H1 (cell line): ENCODE data around the gene HOMER2. TPM values are rescaled to one million over a fixed set of nuclear protein-coding genes. Genes with fewer than 3 reads are reported as not detected.

Experiments used
- CTCF ChIA-PET: fragments of 300-600 bp; sonication (Branson Sonifier 250); formaldehyde crosslinking; loops from one replicate; lab custom pipeline; 2021; ENCODE audit not compliant: partially characterized antibody; lab: Charles Lee
- POLR2A ChIA-PET: fragments of 300-600 bp; sonication (Branson Sonifier 250); formaldehyde crosslinking; loops from one replicate; lab custom pipeline; 2021; ENCODE audit warnings: inconsistent platforms; ENCODE audit not compliant: partially characterized antibody; lab: Charles Lee
- DNase-seq, 2 experiments: peaks; one replicate each; pipeline versions ENCODE4 v3.0.0 to v3.0.0-alpha.2; 2010 to 2022; ENCODE audit warnings: low spot score in 2 of 2, low read depth in 1 of 2, mixed read lengths in 1 of 2
- FAIRE-seq: peaks from 2 replicates; lab custom pipeline; 2011; peaks lifted over from hg19 to GRCh38; lab: Jason Lieb, UNC
- H2AFZ ChIP-seq: 2 replicates; pipeline ENCODE4 v1.8.1; 2012; ENCODE audit warnings: low read length, inconsistent platforms
- H2AK5ac ChIP-seq: 2 replicates; pipeline ENCODE4 v1.6.1; 2013; ENCODE audit warnings: low read depth, low read length
- H2BK120ac ChIP-seq: replicated peaks from 2 replicates; pipeline ENCODE3; 2013; ENCODE audit warnings: low read depth, low read length, inconsistent platforms
- H2BK12ac ChIP-seq: 2 replicates; pipeline ENCODE4 v1.6.1; 2013; ENCODE audit warnings: low read depth, low read length
- H2BK15ac ChIP-seq: 2 replicates; pipeline ENCODE4 v1.6.1; 2013; ENCODE audit warnings: low read length
- H2BK20ac ChIP-seq: 2 replicates; pipeline ENCODE4 v1.6.1; 2013; ENCODE audit warnings: low read length
- H2BK5ac ChIP-seq: 2 replicates; pipeline ENCODE4 v1.6.1; 2013; ENCODE audit warnings: low read depth, low read length
- H3K14ac ChIP-seq: 2 replicates; pipeline ENCODE4 v1.6.1; 2013; ENCODE audit warnings: inconsistent platforms; ENCODE audit not compliant: insufficient read length
- H3K18ac ChIP-seq: 2 replicates; pipeline ENCODE4 v1.6.1; 2013; ENCODE audit warnings: low read length; ENCODE audit errors: extremely low read depth
- H3K23ac ChIP-seq: 2 replicates; pipeline ENCODE4 v1.6.1; 2013; ENCODE audit warnings: inconsistent platforms; ENCODE audit not compliant: insufficient read length
- H3K23me2 ChIP-seq: 2 replicates; pipeline ENCODE4 v1.6.1; 2013; ENCODE audit warnings: low read depth, low read length
- H3K27ac ChIP-seq: 2 replicates; pipeline ENCODE4 v1.6.1; 2011; ENCODE audit warnings: low read depth, low read length, inconsistent platforms
- H3K27me3 ChIP-seq, 4 experiments: replicated peaks in 1 of 4; 1 replicate in 1 of 4; 2 replicates in 3 of 4; pipeline versions ENCODE4 v1.6.1 to v1.8.1; 2011 to 2013; ENCODE audit warnings: low read length in 3 of 4, mild to moderate bottlenecking in 3 of 4, inconsistent platforms in 2 of 4, mixed read lengths in 2 of 4, moderate library complexity in 1 of 4; ENCODE audit not compliant: control insufficient read depth in 3 of 4, insufficient read depth in 3 of 4; ENCODE audit errors: extremely low read depth in 1 of 4
- H3K36me3 ChIP-seq, 4 experiments: 2 replicates each; pipeline versions ENCODE4 v1.6.1 to v1.8.1; 2011 to 2013; ENCODE audit warnings: mild to moderate bottlenecking in 4 of 4, low read length in 3 of 4, moderate library complexity in 2 of 4, control low read depth in 1 of 4, inconsistent platforms in 1 of 4; ENCODE audit not compliant: insufficient read depth in 4 of 4, control insufficient read depth in 2 of 4
- H3K4ac ChIP-seq: replicated peaks from 2 replicates; pipeline ENCODE3; 2013; ENCODE audit warnings: low read length, low read depth, mixed read lengths, inconsistent platforms; ENCODE audit not compliant: insufficient read length
- H3K4me1 ChIP-seq, 4 experiments: replicated peaks in 1 of 4; 1 replicate in 1 of 4; 2 replicates in 3 of 4; pipeline versions ENCODE4 v1.6.1 to v1.8.1; 2011 to 2013; ENCODE audit warnings: low read length in 3 of 4, inconsistent platforms in 2 of 4, mixed read lengths in 1 of 4; ENCODE audit not compliant: insufficient read depth in 4 of 4, control insufficient read depth in 3 of 4
- H3K4me2 ChIP-seq, 2 experiments: 2 replicates each; pipeline versions ENCODE4 v1.6.1 to v1.8.1; 2011 to 2013; ENCODE audit warnings: low read depth in 2 of 2, low read length in 2 of 2, control low read depth in 1 of 2, inconsistent platforms in 1 of 2, mild to moderate bottlenecking in 1 of 2; ENCODE audit not compliant: insufficient read depth in 1 of 2
- H3K4me3 ChIP-seq, 4 experiments: fragments of 200-600, 300-600 bp in 1 of 4; sonication (generic), shearing (Covaris generic), sonication (Bioruptor Twin) in 1 of 4; 2 replicates each; pipeline versions ENCODE4 v1.5.1 to v1.8.1; 2011 to 2016; ENCODE audit warnings: low read length in 4 of 4, low read depth in 3 of 4, control low read depth in 2 of 4, inconsistent platforms in 2 of 4, mild to moderate bottlenecking in 2 of 4, mixed read lengths in 1 of 4, moderate library complexity in 1 of 4; ENCODE audit not compliant: insufficient read depth in 2 of 4; ENCODE audit errors: extremely low read depth in 1 of 4
- H3K56ac ChIP-seq: replicated peaks from 2 replicates; pipeline ENCODE3; 2013; ENCODE audit warnings: low read depth, mild to moderate bottlenecking, mixed read lengths, low read length, inconsistent platforms; ENCODE audit not compliant: insufficient read length
- H3K79me1 ChIP-seq: 2 replicates; pipeline ENCODE4 v1.6.1; 2013; ENCODE audit warnings: low read depth, low read length, control low read depth
- H3K79me2 ChIP-seq, 2 experiments: 2 replicates each; pipeline versions ENCODE4 v1.6.1 to v1.8.1; 2012 to 2013; ENCODE audit warnings: low read length in 2 of 2, mild to moderate bottlenecking in 2 of 2, inconsistent platforms in 1 of 2; ENCODE audit not compliant: insufficient read depth in 2 of 2, control insufficient read depth in 1 of 2
- H3K9ac ChIP-seq, 4 experiments: replicated peaks in 1 of 4; 1 replicate in 1 of 4; 2 replicates in 3 of 4; pipeline versions ENCODE4 v1.6.1 to v1.8.1; 2011 to 2013; ENCODE audit warnings: low read depth in 3 of 4, low read length in 3 of 4, control low read depth in 2 of 4, mild to moderate bottlenecking in 2 of 4, moderate library complexity in 2 of 4, inconsistent platforms in 1 of 4; ENCODE audit errors: extremely low read depth in 1 of 4
- H3K9me3 ChIP-seq, 2 experiments: 2 replicates each; pipeline versions ENCODE4 v1.6.1 to v1.8.1; 2012 to 2013; ENCODE audit warnings: mild to moderate bottlenecking in 2 of 2, moderate library complexity in 2 of 2, control low read depth in 1 of 2, inconsistent platforms in 1 of 2, low read depth in 1 of 2, low read length in 1 of 2, mixed read lengths in 1 of 2; ENCODE audit not compliant: insufficient read depth in 2 of 2
- H4K20me1 ChIP-seq, 2 experiments: replicated peaks in 1 of 2; 2 replicates each; pipeline versions ENCODE3 to v1.8.1; 2011 to 2013; ENCODE audit warnings: inconsistent platforms in 2 of 2, low read length in 2 of 2, mild to moderate bottlenecking in 1 of 2; ENCODE audit not compliant: insufficient read depth in 2 of 2, control insufficient read depth in 1 of 2
- H4K5ac ChIP-seq: 2 replicates; pipeline ENCODE4 v1.6.1; 2013; ENCODE audit warnings: low read length, low read depth, mixed read lengths, inconsistent platforms; ENCODE audit not compliant: insufficient read length
- H4K8ac ChIP-seq: 2 replicates; pipeline ENCODE4 v1.8.0; 2013; ENCODE audit warnings: mild to moderate bottlenecking, moderate library complexity, low read length, inconsistent platforms; ENCODE audit not compliant: insufficient read depth; ENCODE audit errors: extremely low read depth
- H4K91ac ChIP-seq: replicated peaks from 2 replicates; pipeline ENCODE3; 2013; ENCODE audit warnings: low read length, mixed read lengths, inconsistent platforms; ENCODE audit not compliant: insufficient read length
- BACH1 ChIP-seq: IDR thresholded peaks from 2 replicates; pipeline ENCODE4 v1.6.1; 2012; ENCODE audit warnings: low read length, improper control_type of control experiment
- CEBPB ChIP-seq: IDR thresholded peaks from 2 replicates; pipeline ENCODE4 v1.6.1; 2012; ENCODE audit warnings: low read depth, low read length
- CHD1 ChIP-seq: IDR thresholded peaks from 2 replicates; pipeline ENCODE4 v1.6.1; 2012; ENCODE audit warnings: low read depth, low read length, improper control_type of control experiment
- CHD2 ChIP-seq: IDR thresholded peaks from 2 replicates; pipeline ENCODE4 v1.6.1; 2012; ENCODE audit warnings: low read length, improper control_type of control experiment
- HDAC6 ChIP-seq: IDR thresholded peaks from one replicate; pipeline ENCODE4 v1.7.1; 2012; ENCODE audit warnings: low read depth, mild to moderate bottlenecking, inconsistent platforms, low read length, moderate library complexity
- JUND ChIP-seq: IDR thresholded peaks from 2 replicates; pipeline ENCODE4 v1.6.1; 2011; ENCODE audit warnings: mild to moderate bottlenecking, improper control_type of control experiment, low read length
- PHF8 ChIP-seq: fragments of 200-600 bp; sonication (generic); conservative IDR thresholded peaks from 2 replicates; pipeline ENCODE4 v1.7.1; 2012; ENCODE audit warnings: low read depth, mild to moderate bottlenecking, inconsistent platforms, low read length, moderate library complexity
- POLR2A ChIP-seq, 2 experiments: IDR thresholded peaks; 1 replicate in 1 of 2; 2 replicates in 1 of 2; pipeline ENCODE4 v1.6.1; 2011; ENCODE audit warnings: low read depth in 2 of 2, low read length in 2 of 2, mild to moderate bottlenecking in 2 of 2; ENCODE audit errors: control extremely low read depth in 1 of 2
- SP4 ChIP-seq: IDR thresholded peaks from 2 replicates; pipeline ENCODE4 v1.6.1; 2012; ENCODE audit warnings: low read length, inconsistent platforms
- TAF7 ChIP-seq: optimal IDR thresholded peaks from 2 replicates; pipeline ENCODE3; 2011; ENCODE audit warnings: low read depth, mild to moderate bottlenecking, inconsistent platforms, low read length, moderate library complexity, borderline replicate concordance
- ZNF274 ChIP-seq: IDR thresholded peaks from 2 replicates; pipeline ENCODE4 v1.7.0; 2012; ENCODE audit warnings: low read length, borderline replicate concordance; ENCODE audit errors: extremely low read depth
- WGBS, 2 experiments: shearing (Covaris generic) in 1 of 2; methylation state at CpG; one replicate each; pipeline versions ENCODE4 v1.1.6 to v1.1.7; 2013 to 2015; ENCODE audit warnings: low lambda C conversion rate in 2 of 2, mixed read lengths in 2 of 2, inconsistent platforms in 1 of 2, low coverage in 1 of 2, missing lambda C conversion rate in 1 of 2; ENCODE audit not compliant: insufficient replicate concordance in 2 of 2, insufficient coverage in 1 of 2, insufficient read length in 1 of 2; ENCODE audit errors: extremely low coverage in 1 of 2, missing lambda C conversion rate in 1 of 2; 5-methylcytosine and 5-hydroxymethylcytosine counted together
- polyA plus RNA-seq, 7 experiments: library from polyadenylated mRNA; depleted of rRNA in 3 of 7; stranded (reverse) in 5 of 7; unstranded in 2 of 7; fragments of >200 nt in 5 of 7; fragments of 200-250 nt in 2 of 7; gene quantifications; 1 replicate in 5 of 7; 2 replicates in 1 of 7; 4 replicates in 1 of 7; pipeline versions ENCODE4 v1.2.1 to v1.2.3, GENCODE V29; 2011 to 2013; ENCODE audit warnings: missing spikeins in 2 of 7, mixed read lengths in 2 of 7
- total RNA-seq: library from RNA; stranded (reverse); fragmentation: NEBNext Ultra II Directional; extraction: Animal tissue kit (Norgen Biotek cat#: 25700); gene quantifications from 2 replicates; pipeline ENCODE4 v1.2.1, GENCODE V29; 2021
- TF ChIP-seq, protein P1 (sequence below): IDR thresholded peaks from 2 replicates; pipeline ENCODE4 v1.6.1; 2012; ENCODE audit warnings: low read length, inconsistent platforms
- TF ChIP-seq, protein P2 (sequence below): IDR thresholded peaks from 2 replicates; pipeline ENCODE4 v1.6.1; 2011; ENCODE audit warnings: low read depth, mild to moderate bottlenecking, low read length; ENCODE audit not compliant: insufficient read depth

The HOMER2 gene
- total and polyA plus RNA-seq, 2 of the 8 experiments (the other 6 are each of a cell fraction or from before 2014, with no cell fraction given), result 12.5 to 27.6 TPM

DNA sequence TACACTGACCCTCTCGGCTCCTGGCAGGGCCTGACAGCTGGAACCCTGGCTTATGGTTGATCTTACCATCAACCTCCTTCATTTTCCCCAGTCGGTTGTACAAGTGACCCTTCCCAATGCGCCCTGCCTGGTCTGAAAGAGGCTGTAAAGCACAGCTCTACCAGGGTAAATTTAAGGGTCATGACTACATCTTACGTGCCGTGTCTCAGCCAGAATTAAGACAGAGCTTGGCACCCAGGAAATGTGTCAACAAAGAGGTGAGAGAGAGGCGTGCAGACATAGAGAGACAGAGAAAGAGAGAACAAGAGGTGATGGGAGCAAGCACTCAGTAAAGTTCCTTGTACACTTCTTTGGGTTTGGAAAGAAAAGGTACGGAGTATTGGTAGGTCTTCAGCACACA is 28.8 kb downstream of the HOMER2 start:
- H4K5ac ChIP-seq, result no peak overlapping the region
- 0 out of 2 replicates have a peak overlapping the region, but pooled peaks have one; percentile 34 for H2AK5ac ChIP-seq
- H2BK15ac ChIP-seq, result no peak overlapping the region
- H3K4ac ChIP-seq, result no peak overlapping the region
- ChIA-PET CTCF (interaction anchor here (0.6 to 1.2 kb wide), 2 partner anchors 17 to 20 kb away, joined by 3 read pairs; no protein-coding TSS in a partner anchor), POLR2A (no interaction called here)
- H2AFZ ChIP-seq, result no peak overlapping the region
- no peaks in the 10 kb centered on the region for H3K27me3 ChIP-seq
- no peak overlapping the region for H3K4me3 ChIP-seq
- H2BK20ac ChIP-seq, result no peak overlapping the region
- H3K36me3 ChIP-seq, result no peaks in the 10 kb centered on the region
- no peak overlapping the region for H3K27ac ChIP-seq
- H3K9ac ChIP-seq, result no peak overlapping the region
- no peak overlapping the region for H3K14ac ChIP-seq
- H3K79me1 ChIP-seq, result no peaks in the 10 kb centered on the region; the same call in 1 of the 2 replicates
- no peak for DNase-seq
- FAIRE-seq, result no peak
- no peak overlapping the region for H4K91ac ChIP-seq
- H2BK5ac ChIP-seq, result no peak overlapping the region
- no peak overlapping the region for H2BK12ac ChIP-seq
- H4K20me1 ChIP-seq, result peaks cover 0 to 7% of the 10 kb centered on the region in 2 experiments
- WGBS, 2 experiments, result 87% methylated on average over 7 of the region's 7 CpGs; no CpG with 5 or more reads in 1 of the 2 experiments
- H3K4me1 ChIP-seq, result no peaks in the 10 kb centered on the region; a peak in 1 of 7 replicates
- no peaks in the 10 kb centered on the region for H3K79me2 ChIP-seq
- H3K23ac ChIP-seq, result no peak overlapping the region
- no peak overlapping the region for H3K56ac ChIP-seq
- no peak overlapping the region for H3K18ac ChIP-seq
- no peak overlapping the region for H3K4me2 ChIP-seq
- H4K8ac ChIP-seq, result no peak overlapping the region
- no peak for TF ChIP-seq PHF8
- TF ChIP-seq HDAC6, result no peak
- no peak for TF ChIP-seq TAF7
- TF ChIP-seq BACH1, result no peak
- TF ChIP-seq CEBPB, result no peak
- TF ChIP-seq CHD2, result no peak
- TF ChIP-seq, protein P1, sequence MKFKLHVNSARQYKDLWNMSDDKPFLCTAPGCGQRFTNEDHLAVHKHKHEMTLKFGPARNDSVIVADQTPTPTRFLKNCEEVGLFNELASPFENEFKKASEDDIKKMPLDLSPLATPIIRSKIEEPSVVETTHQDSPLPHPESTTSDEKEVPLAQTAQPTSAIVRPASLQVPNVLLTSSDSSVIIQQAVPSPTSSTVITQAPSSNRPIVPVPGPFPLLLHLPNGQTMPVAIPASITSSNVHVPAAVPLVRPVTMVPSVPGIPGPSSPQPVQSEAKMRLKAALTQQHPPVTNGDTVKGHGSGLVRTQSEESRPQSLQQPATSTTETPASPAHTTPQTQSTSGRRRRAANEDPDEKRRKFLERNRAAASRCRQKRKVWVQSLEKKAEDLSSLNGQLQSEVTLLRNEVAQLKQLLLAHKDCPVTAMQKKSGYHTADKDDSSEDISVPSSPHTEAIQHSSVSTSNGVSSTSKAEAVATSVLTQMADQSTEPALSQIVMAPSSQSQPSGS, result no peak
- no peak for TF ChIP-seq POLR2A (IDR thresholded peaks at IDR 0.05; ENCODE audit: control extremely low read depth in 1 of 2, low read depth in 2 of 2, low read length in 2 of 2)
- no peak for TF ChIP-seq CHD1
- TF ChIP-seq ZNF274, result no peak
- no peak for TF ChIP-seq JUND
- no peak for TF ChIP-seq SP4
- TF ChIP-seq, protein P2, sequence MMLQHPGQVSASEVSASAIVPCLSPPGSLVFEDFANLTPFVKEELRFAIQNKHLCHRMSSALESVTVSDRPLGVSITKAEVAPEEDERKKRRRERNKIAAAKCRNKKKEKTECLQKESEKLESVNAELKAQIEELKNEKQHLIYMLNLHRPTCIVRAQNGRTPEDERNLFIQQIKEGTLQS, result no peak
- no peaks in the 10 kb centered on the region for H3K9me3 ChIP-seq
- H3K23me2 ChIP-seq, result no peaks in the 10 kb centered on the region
- H2BK120ac ChIP-seq, result no peak overlapping the region
